SK-N-SH treated with all-trans-retinoic acid at 6 μM for 48 hours (cell line): Measurements from ENCODE around the gene GPR153.
A peak's percentile ranks its signal among the peaks of the same experiment; 100 is the strongest.

ENCODE experiments used
- ATAC-seq: fragments of 200-7000 bp; cut with Tn5 transposase; 3 replicates; pipeline ENCODE4 v1.9.1; 2020; ENCODE audit warnings: mild to moderate bottlenecking, moderate library complexity
- ARNTL ChIP-seq: fragments of 450-650 bp; formaldehyde crosslinking; IDR thresholded peaks from 2 replicates; pipeline ENCODE4 v1.5.0; 2020; ENCODE audit warnings: low read depth, mild to moderate bottlenecking, moderate library complexity, borderline replicate concordance
- CSDC2 ChIP-seq: fragments of 250-450 bp; sonication (Bioruptor Pico); IDR thresholded peaks from 2 replicates; pipeline ENCODE4 v1.5.0; 2020; ENCODE audit warnings: mild to moderate bottlenecking, moderate library complexity
- OSR1 ChIP-seq: fragments of 250-450 bp; sonication (Bioruptor Pico); IDR thresholded peaks from 2 replicates; pipeline ENCODE4 v1.8.0; 2022; ENCODE audit warnings: moderate library complexity, mild to moderate bottlenecking, inconsistent platforms
- PATZ1 ChIP-seq: fragments of 250-450 bp; sonication (Bioruptor Pico); IDR thresholded peaks from 2 replicates; pipeline ENCODE4 v1.8.0; 2020; ENCODE audit warnings: mild to moderate bottlenecking, moderate library complexity, borderline replicate concordance
- PPARA ChIP-seq: fragments of 250-450 bp; sonication (Bioruptor Pico); IDR thresholded peaks from 2 replicates; pipeline ENCODE4 v1.5.0; 2020; ENCODE audit warnings: mild to moderate bottlenecking, borderline replicate concordance
- SNAI2 ChIP-seq: fragments of 250-450 bp; sonication (Bioruptor Pico); IDR thresholded peaks from 2 replicates; pipeline ENCODE4 v1.5.0; 2020; ENCODE audit warnings: mild to moderate bottlenecking, moderate library complexity
- TCF4 ChIP-seq: fragments of 250-450 bp; sonication (Bioruptor Pico); IDR thresholded peaks from 2 replicates; pipeline ENCODE4 v1.8.0; 2021; ENCODE audit warnings: mild to moderate bottlenecking, moderate library complexity, borderline replicate concordance
- TOX ChIP-seq: fragments of 250-450 bp; sonication (Bioruptor Pico); IDR thresholded peaks from 2 replicates; pipeline ENCODE4 v1.8.0; 2021; ENCODE audit warnings: mild to moderate bottlenecking, moderate library complexity, borderline replicate concordance
- TSHZ2 ChIP-seq: fragments of 250-450 bp; sonication (Bioruptor Pico); IDR thresholded peaks from 2 replicates; pipeline ENCODE4 v1.5.0; 2020; ENCODE audit warnings: mild to moderate bottlenecking, moderate library complexity
- ZC3H10 ChIP-seq: fragments of 250-450 bp; sonication (Bioruptor Pico); IDR thresholded peaks from 2 replicates; pipeline ENCODE4 v1.5.1; 2021; ENCODE audit warnings: mild to moderate bottlenecking, moderate library complexity
- ZFP30 ChIP-seq: fragments of 450-650 bp; formaldehyde crosslinking; IDR thresholded peaks from 2 replicates; pipeline ENCODE4 v1.5.0; 2022; ENCODE audit warnings: mild to moderate bottlenecking, moderate library complexity
- ZNF565 ChIP-seq: fragments of 450-650 bp; formaldehyde crosslinking; conservative IDR thresholded peaks from 2 replicates; pipeline ENCODE4 v1.5.0; 2020; ENCODE audit warnings: low read depth, mild to moderate bottlenecking, moderate library complexity
- ZNF8 ChIP-seq: fragments of 450-650 bp; formaldehyde crosslinking; IDR thresholded peaks from 2 replicates; pipeline ENCODE4 v1.5.0; 2020; ENCODE audit warnings: mild to moderate bottlenecking, moderate library complexity
- TF ChIP-seq, protein P1 (sequence below): fragments of 250-450 bp; sonication (Bioruptor Pico); IDR thresholded peaks from 2 replicates; pipeline ENCODE4 v1.5.1; 2020; ENCODE audit warnings: low read depth, mild to moderate bottlenecking, moderate library complexity
- TF ChIP-seq, protein P2 (sequence below): fragments of 250-450 bp; sonication (Bioruptor Pico); IDR thresholded peaks from 2 replicates; pipeline ENCODE4 v1.5.1; 2021; ENCODE audit warnings: mild to moderate bottlenecking, moderate library complexity

Gene GPR153

DNA sequence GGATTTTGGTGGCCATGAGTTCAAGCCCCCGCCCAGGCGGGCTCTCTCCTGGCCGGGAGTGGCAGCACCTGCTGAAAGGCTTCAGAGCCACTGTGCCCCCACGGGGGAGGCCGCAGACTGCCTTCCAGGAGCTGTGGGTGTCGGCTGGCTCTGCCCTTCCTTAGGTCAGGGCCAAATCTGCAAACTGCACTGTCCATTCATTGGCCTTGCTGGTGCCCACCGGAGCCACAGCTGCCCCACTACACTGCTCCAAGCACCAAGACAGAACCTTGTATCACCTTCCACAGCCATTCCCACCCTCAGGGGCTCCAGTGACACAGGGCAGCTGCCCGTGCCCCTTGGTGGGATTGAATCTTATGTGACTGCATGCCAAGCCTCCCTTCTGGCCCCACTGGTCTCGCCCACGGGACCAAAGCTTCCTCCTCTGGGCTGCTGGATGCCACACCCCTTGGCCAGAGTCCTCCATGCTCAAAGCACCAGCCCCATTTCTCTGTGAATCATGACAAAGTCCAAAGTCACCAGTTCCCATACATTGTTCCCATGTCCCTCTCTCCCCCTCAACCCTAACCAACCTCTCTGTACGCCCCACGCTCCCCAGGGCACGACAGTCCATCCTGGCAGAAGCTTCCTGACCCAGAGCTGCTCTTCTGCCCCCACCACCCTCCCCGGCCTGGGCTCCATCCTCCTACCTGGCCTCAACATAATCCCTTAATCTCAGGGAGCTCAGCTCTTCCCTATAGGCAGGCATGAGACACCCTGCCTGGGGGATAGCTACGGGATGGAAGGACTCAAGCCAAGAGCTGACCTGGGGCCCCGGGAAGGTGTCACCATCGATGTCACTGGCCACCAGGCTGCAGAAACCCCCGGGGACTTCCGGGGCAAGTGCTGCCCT, 20.9 kb upstream of the GPR153 start:
- TF ChIP-seq, protein P1, sequence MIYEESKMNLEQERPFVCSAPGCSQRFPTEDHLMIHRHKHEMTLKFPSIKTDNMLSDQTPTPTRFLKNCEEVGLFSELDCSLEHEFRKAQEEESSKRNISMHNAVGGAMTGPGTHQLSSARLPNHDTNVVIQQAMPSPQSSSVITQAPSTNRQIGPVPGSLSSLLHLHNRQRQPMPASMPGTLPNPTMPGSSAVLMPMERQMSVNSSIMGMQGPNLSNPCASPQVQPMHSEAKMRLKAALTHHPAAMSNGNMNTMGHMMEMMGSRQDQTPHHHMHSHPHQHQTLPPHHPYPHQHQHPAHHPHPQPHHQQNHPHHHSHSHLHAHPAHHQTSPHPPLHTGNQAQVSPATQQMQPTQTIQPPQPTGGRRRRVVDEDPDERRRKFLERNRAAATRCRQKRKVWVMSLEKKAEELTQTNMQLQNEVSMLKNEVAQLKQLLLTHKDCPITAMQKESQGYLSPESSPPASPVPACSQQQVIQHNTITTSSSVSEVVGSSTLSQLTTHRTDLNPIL (CRISPR knock-in tag) = no peak
- no peak for TF ChIP-seq TOX (CRISPR knock-in tag)
- no peak for TF ChIP-seq PPARA (CRISPR knock-in tag)
- TF ChIP-seq TCF4 (CRISPR knock-in tag) = no peak
- TF ChIP-seq PATZ1 (CRISPR knock-in tag) = no peak
- no peak for TF ChIP-seq SNAI2 (CRISPR knock-in tag)
- TF ChIP-seq ARNTL = no peak
- TF ChIP-seq TSHZ2 (CRISPR knock-in tag) = no peak
- TF ChIP-seq OSR1 = no peak
- no peak for TF ChIP-seq ZC3H10 (CRISPR knock-in tag)
- no peak for TF ChIP-seq ZNF8 (CRISPR knock-in tag)
- no peak for ATAC-seq

- ATAC-seq = peak; percentile 58
- TF ChIP-seq PPARA (CRISPR knock-in tag) (no peak), PATZ1 (CRISPR knock-in tag) (no peak)
These were observed 20.0 kb upstream of the GPR153 start for GRCh38 chr1:6280761-6281451.

GRCh38 chr1:6279613-6280383, 18.9 kb upstream of the GPR153 start:
- no peak for ATAC-seq
- TF ChIP-seq ZC3H10 (CRISPR knock-in tag) = no peak
- no peak for TF ChIP-seq SNAI2 (CRISPR knock-in tag)
- TF ChIP-seq CSDC2 (CRISPR knock-in tag) = no peak
- no peak for TF ChIP-seq ZFP30 (CRISPR knock-in tag)
- no peak for TF ChIP-seq ZNF565
- TF ChIP-seq, all 23 proteins: peak for 0

DNA sequence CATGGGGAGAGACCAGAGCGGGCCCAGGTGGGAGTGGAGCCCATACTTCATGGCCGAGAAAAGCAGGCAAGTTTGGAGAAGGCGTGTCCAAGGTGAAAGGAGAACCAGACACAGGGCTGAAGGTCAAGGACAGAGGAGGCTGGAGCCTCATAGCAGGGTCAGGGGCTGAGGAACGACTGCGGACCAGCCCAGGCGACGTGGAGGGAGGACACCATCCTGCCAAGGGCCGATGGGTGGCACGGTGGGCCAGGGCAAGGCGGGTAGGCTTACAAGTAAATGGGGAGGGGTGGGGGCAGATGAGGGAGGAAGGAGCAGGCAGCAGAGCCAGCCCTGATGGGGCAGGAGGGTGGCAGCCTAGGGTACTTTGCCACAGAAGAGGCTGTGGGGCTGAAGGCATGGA, 18.2 kb upstream of the GPR153 start:
- TF ChIP-seq, protein P2, sequence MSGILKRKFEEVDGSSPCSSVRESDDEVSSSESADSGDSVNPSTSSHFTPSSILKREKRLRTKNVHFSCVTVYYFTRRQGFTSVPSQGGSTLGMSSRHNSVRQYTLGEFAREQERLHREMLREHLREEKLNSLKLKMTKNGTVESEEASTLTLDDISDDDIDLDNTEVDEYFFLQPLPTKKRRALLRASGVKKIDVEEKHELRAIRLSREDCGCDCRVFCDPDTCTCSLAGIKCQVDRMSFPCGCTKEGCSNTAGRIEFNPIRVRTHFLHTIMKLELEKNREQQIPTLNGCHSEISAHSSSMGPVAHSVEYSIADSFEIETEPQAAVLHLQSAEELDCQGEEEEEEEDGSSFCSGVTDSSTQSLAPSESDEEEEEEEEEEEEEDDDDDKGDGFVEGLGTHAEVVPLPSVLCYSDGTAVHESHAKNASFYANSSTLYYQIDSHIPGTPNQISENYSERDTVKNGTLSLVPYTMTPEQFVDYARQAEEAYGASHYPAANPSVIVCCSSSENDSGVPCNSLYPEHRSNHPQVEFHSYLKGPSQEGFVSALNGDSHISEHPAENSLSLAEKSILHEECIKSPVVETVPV (CRISPR knock-in tag) = no peak
- TF ChIP-seq OSR1 = no peak
- no peak for TF ChIP-seq ZFP30 (CRISPR knock-in tag)
- no peak for TF ChIP-seq TSHZ2 (CRISPR knock-in tag)
- TF ChIP-seq, protein P1 (CRISPR knock-in tag) = no peak
- TF ChIP-seq, all 23 proteins: peak for 0
- ATAC-seq = no peak
